ENCODE results near the gene NOL3. TPM values are rescaled to one million over a fixed set of nuclear protein-coding genes. Genes with fewer than 3 reads are reported as not detected.

The NOL3 gene
- total and polyA plus RNA-seq, 2 of the 13 experiments (the other 11 are each of a cell fraction or from before 2014, with no cell fraction given): 5.7 to 20.5 TPM

DNA sequence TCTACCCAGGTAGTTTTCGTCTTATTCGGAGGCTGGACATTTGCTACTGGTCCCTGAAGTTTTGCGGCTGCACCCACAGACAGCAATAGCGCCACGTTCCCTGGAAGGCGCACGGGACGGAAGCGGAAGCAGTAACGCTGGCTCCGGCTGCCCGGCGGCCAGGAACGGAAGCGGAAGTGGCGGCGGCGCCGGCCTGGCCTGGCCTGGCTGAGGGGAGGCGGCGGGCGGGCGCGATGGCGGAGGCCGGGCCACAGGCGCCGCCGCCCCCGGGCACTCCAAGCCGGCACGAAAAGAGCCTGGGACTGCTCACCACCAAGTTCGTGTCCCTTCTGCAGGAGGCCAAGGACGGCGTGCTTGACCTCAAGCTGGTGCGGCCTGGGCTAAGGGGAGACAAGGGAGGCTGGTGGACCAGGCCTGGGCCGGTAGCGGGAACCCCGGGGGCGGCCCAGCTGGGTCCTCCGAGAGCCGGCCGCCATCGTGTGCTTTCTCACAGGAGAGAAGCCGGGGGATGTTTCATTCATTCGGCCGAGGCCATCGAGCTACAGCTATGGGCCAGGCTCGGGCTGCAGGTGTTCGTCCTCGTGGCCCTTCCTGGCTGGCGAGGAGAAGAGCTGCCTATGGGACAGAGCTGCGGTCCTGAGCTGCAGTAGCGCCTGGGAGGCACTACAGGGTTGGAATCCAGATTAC is 21.8 kb downstream of the NOL3 start, which contains the start of gene E2F4 (continued):
- TF ChIP-seq ZNF317 (CRISPR knock-in tag; IDR thresholded peaks at IDR 0.05) (no peak), PCBP1 (IDR thresholded peaks at IDR 0.05; ENCODE audit: borderline replicate concordance, low read depth, low read length) (no peak), ONECUT2 (CRISPR knock-in tag; IDR thresholded peaks at IDR 0.05) (peak; percentile 18; the same call in 1 of the 2 replicates), RBM22 (optimal IDR thresholded peaks at IDR 0.05; ENCODE audit: low read length) (no peak), ZNF501 (CRISPR knock-in tag; IDR thresholded peaks at IDR 0.05) (peak; percentile 59; the same call in 1 of the 2 replicates), ZNF670 (CRISPR knock-in tag; IDR thresholded peaks at IDR 0.05; ENCODE audit: borderline replicate concordance) (no peak), ZNF124 (CRISPR knock-in tag; IDR thresholded peaks at IDR 0.05) (0 out of 2 replicates have a peak, but pooled peaks have one; percentile 45), CHD2 (IDR thresholded peaks at IDR 0.05; ENCODE audit: low read depth, low read length) (no peak), MTF2 (CRISPR knock-in tag; IDR thresholded peaks at IDR 0.05; ENCODE audit: borderline replicate concordance) (no peak), KDM1A (CRISPR knock-in tag; IDR thresholded peaks at IDR 0.05) (no peak), ZNF224 (CRISPR knock-in tag; IDR thresholded peaks at IDR 0.05) (no peak), RNF2 (conservative IDR thresholded peaks at IDR 0.05; ENCODE audit: low read depth) (peak; percentile 86), ZSCAN25 (CRISPR knock-in tag; IDR thresholded peaks at IDR 0.05) (no peak; the same call in 1 of the 2 replicates), PAWR (CRISPR knock-in tag; IDR thresholded peaks at IDR 0.05; ENCODE audit: borderline replicate concordance) (no peak), TARDBP (CRISPR knock-in tag; IDR thresholded peaks at IDR 0.05) (peak; percentile 63; the same call in 1 of the 2 replicates), ZNF496 (CRISPR knock-in tag; IDR thresholded peaks at IDR 0.05; ENCODE audit: insufficient replicate concordance) (no peak)
- TF ChIP-seq, protein P1, sequence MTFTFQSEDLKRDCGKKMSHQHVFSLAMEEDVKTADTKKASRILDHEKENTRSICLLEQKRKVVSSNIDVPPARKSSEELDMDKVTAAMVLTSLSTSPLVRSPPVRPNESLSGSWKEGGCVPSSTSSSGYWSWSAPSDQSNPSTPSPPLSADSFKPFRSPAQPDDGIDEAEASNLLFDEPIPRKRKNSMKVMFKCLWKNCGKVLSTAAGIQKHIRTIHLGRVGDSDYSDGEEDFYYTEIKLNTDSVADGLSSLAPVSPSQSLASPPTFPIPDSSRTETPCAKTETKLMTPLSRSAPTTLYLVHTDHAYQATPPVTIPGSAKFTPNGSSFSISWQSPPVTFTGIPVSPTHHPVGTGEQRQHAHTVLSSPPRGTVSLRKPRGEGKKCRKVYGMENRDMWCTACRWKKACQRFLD (CRISPR knock-in tag; IDR thresholded peaks at IDR 0.05; ENCODE audit: borderline replicate concordance): peak; percentile 47; the same call in 1 of the 2 replicates
- TF ChIP-seq, protein P2, sequence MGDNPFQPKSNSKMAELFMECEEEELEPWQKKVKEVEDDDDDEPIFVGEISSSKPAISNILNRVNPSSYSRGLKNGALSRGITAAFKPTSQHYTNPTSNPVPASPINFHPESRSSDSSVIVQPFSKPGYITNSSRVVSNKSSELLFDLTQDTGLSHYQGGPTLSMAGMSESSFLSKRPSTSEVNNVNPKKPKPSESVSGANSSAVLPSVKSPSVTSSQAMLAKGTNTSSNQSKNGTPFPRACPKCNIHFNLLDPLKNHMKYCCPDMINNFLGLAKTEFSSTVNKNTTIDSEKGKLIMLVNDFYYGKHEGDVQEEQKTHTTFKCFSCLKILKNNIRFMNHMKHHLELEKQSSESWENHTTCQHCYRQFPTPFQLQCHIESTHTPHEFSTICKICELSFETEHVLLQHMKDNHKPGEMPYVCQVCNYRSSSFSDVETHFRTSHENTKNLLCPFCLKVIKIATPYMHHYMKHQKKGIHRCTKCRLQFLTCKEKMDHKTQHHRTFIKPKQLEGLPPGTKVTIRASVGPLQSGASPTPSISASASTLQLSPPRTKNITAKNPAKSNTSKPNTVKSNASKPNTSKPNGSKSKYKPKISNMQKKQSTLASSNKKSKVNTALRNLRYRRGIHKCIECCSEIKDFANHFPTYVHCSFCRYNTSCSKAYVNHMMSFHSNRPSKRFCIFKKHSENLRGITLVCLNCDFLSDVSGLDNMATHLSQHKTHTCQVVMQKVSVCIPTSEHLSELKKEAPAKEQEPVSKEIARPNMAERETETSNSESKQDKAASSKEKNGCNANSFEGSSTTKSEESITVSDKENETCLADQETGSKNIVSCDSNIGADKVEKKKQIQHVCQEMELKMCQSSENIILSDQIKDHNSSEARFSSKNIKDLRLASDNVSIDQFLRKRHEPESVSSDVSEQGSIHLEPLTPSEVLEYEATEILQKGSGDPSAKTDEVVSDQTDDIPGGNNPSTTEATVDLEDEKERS (CRISPR knock-in tag; IDR thresholded peaks at IDR 0.05): no peak
- TF ChIP-seq, protein P3, sequence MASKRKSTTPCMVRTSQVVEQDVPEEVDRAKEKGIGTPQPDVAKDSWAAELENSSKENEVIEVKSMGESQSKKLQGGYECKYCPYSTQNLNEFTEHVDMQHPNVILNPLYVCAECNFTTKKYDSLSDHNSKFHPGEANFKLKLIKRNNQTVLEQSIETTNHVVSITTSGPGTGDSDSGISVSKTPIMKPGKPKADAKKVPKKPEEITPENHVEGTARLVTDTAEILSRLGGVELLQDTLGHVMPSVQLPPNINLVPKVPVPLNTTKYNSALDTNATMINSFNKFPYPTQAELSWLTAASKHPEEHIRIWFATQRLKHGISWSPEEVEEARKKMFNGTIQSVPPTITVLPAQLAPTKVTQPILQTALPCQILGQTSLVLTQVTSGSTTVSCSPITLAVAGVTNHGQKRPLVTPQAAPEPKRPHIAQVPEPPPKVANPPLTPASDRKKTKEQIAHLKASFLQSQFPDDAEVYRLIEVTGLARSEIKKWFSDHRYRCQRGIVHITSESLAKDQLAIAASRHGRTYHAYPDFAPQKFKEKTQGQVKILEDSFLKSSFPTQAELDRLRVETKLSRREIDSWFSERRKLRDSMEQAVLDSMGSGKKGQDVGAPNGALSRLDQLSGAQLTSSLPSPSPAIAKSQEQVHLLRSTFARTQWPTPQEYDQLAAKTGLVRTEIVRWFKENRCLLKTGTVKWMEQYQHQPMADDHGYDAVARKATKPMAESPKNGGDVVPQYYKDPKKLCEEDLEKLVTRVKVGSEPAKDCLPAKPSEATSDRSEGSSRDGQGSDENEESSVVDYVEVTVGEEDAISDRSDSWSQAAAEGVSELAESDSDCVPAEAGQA (IDR thresholded peaks at IDR 0.05; ENCODE audit: low read depth): 0 out of 2 replicates have a peak, but pooled peaks have one; percentile 70
- TF ChIP-seq, protein P3 (CRISPR knock-in tag; IDR thresholded peaks at IDR 0.05; ENCODE audit: borderline replicate concordance): peak; percentile 86
